ENCODE measurements around the gene LIMCH1.

Gene LIMCH1

DNA sequence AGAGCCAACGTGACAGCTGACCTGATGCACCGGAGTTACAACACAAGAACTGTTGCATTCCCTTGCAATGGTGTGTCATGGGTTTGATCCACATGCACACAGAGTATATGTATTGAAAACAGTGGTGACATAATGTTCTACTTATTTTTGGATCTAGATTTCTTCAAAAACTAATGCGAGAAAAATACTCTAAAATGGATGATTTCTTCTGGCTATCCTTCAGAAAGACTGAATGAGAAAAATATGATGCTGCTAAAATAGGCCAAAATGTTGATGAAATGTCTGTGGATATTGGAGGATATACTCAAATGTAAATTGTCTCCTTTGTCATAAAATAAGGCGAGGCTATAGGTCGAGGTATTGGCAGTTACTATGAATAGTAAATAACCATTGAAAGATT, 30.4 kb downstream of the LIMCH1 start:
- DNase-seq = no peak

DNA sequence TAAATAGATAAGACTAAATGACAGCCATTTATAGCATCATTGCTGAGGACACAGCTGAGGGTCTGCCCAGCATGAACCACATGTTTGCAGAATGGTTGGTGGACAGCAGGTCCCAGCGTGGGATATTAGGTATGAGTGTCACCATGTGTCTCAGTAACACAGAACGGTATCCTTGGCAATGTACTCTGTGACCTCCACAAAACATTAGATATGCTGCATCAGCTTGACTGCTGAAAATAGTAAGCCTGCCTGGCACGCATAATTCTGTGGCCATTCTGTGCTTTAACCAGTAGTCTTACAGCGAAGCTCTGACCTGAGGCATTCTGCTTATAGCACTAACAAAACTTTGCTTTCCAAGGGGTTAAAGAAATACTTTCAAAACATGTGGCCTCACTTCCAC, 32.0 kb downstream of the LIMCH1 start:
- no peak for DNase-seq

DNA sequence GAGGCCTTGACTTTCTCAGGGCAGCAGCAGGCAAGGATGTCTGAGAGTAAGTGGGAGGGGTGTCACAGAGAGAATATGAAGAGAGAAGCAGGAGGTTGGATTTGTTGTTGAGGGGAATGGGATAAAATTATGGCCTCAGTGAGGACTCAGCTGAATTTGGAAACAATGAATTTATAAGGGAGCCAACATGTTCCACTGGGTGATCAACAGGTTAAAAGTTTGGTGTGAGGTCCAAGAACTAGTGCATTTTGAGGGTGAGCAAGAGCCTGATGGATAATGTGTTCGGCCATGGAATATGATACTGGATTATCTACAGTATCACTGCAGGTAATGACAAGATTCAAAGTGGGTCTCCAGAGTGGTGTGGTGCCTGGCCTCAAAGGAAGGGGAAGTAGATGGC, 33.5 kb downstream of the LIMCH1 start:
- DNase-seq = no peak

DNA sequence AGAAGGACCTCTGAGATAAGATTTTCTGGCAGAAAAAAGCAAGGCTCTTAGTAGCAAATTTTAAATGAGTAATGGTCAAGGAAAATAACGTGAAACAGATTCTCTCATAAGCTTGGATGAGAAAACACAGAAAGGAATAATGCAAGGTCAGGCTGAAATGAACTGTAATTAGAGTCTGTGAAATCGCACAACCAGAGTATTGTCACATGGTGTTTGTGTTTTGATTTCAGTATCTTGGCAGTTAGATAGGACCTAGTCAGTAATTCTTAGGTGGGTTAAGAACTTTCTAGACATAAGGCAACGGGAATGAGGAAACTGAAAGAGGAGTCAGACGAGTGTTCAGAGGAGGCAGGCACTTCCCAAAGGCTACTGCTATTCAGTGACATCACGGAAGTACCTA, 34.6 kb downstream of the LIMCH1 start:
- no peak for DNase-seq

DNA sequence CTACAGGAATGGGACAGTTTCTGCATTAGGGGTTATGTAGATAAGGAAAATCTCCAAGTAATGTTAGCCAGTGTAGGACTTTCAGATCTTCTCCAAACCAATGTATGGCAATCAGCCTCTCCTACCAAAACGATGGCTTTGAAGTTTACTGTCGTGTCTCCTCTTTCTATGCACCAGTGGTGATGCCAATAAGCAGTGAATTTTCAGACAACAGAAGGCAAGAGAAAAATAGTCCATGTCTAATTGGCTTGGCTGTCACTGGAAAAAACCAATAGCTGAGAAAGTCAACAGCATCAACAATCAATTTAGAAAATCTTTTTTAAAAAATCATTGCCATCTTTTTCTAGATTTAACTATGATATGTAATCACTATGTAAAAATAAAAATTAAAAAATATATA, 35.0 kb downstream of the LIMCH1 start:
- DNase-seq = no peak

DNA sequence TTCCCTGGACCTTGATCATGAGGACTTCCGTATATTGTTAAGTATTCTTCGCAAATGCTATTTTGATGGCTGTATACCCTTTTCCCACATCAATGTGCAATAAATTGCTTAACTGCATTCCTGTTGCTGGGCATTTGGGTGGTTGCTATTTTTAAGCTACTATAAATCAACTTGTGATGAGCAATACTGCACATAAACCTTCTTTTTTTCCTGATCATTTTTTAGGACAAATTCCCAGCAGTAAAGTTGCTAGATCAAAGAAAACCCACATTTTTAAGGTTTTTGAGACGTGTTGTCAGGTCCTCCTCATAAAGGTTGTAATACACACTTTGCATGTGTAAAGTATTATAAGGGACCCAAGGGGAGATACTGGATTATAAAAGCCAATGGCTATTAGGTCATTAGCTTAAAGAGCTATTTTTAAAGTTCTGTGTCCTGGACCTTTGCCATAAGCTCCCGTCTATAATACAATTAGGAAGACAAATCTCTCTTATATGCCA, 35.6 kb downstream of the LIMCH1 start:
- DNase-seq = no peak

DNA sequence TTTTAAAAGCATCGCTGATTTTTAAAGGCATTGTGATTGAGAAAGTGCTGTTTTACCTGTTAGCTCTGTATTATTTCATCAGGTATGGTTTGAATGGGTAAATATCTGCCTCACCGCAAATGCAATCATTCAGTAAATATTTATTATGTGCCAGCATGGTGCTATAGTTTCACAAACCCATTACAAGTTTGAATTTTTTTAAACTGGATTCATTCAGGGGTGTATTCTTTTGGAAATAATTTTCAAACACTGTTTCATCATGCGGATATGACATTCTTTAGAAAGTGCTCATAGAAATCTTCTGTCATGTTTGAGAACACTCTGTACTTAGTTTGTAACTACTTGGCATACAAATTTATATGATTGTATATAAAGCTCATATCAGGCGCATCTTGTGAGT, 37.2 kb downstream of the LIMCH1 start:
- DNase-seq = no peak

DNA sequence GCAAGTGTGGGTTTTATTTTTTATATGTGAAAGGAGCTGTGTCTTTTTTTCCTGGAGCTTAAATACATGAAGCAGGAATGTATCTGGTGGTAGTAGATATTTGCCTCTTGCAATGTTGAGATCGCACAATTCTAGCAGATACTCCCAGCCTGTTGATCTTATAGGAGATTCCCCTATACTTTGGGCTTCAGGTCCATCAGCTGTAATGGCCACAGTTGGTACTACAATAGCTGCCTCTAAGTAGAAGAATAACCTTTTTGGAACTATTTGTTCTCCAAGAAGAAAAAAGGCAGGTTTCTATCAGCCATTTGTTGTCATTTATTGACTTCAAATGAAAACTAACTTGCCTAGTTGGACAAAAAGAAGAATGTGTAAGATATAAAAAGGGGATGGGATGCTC, 37.7 kb downstream of the LIMCH1 start:
- DNase-seq = no peak

DNA sequence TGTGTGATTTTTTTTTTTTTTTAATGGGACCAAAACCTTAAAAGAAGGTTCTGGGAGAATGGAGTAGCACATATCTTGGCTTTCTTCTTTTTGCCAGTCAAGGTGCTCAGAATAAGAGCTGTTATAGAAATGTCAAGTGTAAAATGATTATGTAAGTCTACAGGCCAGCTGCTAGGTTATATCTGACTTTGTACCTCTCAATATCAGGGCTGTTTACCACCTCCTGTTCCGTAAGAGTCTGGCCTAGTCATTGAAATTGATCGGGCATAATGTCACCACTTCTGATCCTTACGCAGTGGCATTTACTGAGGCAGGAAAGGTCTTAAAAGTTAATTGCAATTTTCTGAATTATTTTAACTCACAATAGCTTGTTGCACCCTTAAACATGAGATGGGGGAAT, 41.1 kb downstream of the LIMCH1 start:
- no peak for DNase-seq

DNA sequence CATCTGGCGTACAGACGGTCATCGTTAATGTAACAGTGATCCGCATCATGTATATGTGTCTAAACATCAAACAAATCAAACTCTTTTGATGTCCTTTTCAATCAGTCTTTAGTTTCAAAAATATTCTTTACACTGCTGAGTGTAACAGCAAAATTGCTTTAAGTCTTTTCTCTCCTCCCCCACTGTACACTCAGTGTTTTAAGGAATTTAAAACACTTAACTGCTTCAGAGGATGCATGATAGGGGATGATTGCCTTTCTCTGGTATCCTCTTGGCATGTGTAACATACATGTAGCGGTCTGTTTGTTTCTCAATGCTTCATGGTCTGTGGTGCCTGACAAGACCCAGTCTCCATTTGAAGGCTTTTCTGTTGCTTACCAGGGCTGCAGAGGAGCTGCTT, 41.6 kb downstream of the LIMCH1 start:
- DNase-seq = no peak

DNA sequence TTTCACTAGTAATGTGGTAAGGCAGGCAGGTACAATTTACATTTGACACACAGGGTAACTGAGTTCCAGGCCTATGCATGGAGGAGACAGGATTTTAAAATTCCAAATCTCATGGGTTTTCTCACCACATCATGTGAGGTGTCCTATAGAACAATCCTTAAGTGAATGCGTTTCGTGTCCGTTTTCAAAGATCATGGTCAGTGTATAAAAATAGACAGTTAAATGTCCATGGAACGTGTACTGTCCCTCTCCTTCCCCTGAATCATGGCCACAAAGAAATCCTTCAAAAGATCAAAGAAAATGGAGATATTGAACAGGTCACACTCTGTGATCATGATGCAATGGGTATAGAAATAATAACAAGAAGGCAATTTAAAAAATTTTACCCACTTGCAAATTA, 42.0 kb downstream of the LIMCH1 start:
- DNase-seq = no peak

DNA sequence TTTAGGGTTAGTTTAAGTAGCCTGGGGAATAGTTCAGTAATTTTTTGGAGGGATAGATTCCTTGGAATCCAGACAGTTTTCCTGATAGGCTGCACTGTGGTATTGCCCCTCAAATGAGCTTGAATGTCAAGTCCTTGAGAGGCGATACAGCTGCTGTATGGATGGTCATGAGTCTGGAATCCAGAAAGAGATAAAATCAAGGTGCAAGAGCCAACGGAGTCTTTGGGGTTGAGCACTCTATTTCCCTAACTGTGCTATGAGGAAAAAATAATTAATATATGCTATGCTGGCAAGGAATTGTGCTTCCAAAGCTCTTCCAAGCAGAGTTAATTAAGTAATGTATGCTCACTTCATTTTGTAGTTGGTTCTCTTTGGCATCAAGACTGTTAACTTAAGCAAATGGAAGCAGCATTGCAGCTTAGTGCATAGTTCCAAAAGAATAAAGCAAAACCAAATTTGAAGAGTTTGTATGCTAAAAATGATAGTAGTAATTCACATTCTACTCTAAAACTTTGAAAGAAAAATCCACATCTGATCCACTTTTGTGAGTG, 48.8 kb downstream of the LIMCH1 start:
- no peak for DNase-seq

DNA sequence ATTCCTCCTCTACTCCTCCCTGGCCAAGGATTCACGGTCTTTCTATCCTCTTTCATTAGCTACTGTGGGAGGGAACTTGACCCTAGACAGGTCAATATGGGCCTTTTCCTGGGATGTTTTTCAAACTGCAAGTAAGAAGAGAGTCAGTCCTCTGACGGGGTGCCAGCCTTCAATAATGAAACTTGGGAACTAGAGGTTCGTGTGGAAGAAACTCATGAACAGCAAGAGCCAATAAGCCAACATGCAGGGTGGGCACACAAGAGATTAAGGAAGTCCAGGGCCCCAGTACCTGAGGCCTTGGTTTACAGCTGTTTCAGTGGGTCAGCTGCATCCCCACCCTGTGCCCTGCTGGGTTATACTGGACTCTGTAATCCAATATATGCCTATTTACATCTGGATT, 49.3 kb downstream of the LIMCH1 start:
- no peak for DNase-seq

DNA sequence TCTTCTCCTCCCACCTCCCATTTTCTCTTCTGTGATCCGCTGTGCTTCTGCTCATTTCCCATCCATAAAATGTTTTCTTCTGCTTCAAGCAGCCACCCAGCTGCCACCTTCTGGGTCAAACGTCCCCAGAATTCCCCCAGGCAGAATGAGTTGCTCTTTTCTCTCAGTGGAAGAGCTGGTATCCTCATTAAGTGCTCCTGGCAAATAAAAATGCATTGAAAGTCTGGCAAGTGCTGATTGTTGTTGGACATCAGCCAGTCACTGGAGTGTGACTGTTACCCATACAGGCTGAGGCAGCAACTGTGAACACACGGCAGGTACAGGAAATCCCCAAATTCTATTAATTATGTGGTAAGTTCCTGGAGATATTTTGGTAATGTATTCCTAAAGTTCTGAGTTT, 52.6 kb downstream of the LIMCH1 start:
- no peak for DNase-seq

DNA sequence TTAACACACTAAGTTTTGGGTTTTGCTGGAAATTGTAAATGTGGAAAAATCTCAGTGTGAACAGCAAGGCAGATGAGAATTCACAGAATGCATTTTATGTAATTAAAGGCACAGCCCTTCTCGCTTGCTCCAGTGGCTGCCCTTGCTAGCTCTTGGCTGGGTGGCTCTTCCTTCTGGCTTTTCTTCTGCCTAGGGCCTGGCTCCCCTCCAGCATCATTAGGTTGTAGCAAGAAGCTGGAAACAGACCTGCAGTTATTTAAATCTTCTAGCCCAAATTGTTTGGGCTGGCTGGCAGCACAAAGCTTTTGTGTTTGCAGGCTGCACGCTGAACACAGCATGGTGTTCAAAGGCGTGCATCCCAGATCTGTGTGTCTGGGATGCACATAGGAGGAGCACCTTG, 56.5 kb downstream of the LIMCH1 start:
- no peak for DNase-seq

DNA sequence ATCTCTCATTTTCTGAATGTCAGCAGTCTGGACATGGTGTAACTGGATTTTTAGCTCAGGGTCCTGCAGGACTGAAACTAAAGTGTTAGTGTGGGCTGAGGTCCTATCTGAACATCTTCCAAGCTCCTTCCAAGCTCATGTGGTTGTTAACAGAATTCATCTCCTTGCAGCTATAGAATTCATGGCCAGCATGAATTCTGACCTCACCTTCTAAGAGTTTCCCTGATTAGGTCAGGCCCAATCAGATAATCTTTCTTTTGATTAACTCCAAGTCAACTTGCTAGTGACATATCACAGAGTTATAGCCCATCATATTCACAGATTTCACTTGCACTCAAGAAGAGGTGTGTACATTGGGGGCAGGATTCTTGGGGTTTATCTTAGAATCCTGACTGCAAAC, 59.5 kb downstream of the LIMCH1 start:
- DNase-seq = no peak

DNA sequence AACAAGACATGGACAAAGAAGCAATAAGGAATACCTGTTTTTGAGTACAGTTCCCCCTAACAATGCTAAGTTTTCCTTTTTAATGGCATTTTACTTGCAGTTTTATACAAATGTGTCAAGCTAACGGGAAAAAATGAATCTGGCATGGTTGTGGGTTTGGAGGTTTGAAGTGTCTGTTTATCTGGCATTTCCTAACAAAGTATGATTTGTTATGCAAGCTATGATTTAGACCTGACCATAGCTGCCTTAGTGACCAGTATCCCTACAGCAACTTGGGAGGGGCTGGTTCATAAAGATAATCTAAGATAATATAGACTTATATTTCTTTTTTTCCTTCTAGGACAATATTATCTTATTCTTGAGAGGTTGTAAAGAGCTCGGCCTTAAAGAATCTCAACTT, 60.6 kb downstream of the LIMCH1 start:
- DNase-seq = no peak

DNA sequence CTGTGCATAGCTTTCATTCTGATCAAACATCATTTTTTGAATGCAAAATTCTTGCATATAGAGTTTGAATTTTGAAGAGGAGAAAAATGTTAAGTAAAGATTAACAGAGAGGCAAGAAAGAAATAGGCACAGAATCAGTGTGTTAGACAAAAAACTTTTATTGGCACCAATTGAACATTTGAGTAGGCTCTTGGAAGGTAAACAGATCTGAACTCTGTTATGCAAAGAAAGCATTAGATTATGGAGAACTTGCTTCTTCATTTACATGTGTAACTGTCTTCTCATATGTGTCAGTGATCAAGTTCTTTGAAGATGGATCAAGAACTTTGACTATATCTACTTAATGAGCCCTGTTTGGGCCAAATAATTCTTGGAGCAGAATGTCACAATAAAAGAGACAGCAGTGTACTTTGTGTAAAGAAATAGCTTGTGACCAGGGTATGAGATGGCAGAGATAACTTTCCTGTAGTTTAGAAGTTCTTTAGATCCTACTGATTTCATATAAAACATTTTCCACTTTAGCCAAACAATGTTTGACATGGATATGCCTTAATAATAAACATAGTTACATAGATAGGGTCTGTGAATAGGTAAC, 61.3 kb downstream of the LIMCH1 start:
- DNase-seq = peak in 1 of 2 experiments; percentile 4

DNA sequence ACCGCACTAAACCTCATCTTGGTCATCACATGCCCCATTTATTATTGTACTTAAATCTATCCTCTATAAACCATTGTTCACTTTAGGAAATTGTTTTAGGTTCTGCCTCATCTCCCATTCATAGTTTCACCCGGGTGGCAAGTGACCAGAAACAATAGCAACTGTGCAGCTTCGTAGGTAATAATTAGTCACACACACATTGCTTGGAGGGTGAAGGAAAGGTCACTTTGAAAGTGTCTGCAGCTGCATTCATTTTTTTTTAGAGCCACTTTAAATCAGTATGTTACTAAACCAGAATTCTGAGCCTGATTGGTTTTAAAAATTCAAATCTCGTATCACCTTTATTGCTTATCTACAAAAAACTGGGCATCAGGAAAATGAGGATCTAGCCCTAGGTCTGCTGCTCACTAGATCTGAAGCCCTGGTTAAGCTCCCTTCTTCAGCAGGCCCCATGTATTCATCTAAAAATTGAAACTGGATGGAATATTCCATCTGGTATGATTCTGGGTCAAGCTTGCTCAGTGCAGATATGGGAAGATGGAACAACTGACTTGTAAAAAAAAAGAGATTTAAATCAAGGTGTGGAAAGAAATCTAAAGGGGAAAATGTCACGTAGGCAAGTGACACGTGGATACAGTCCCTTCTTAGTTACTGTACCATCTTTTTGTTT, 62.4 kb downstream of the LIMCH1 start:
- no peak for DNase-seq

DNA sequence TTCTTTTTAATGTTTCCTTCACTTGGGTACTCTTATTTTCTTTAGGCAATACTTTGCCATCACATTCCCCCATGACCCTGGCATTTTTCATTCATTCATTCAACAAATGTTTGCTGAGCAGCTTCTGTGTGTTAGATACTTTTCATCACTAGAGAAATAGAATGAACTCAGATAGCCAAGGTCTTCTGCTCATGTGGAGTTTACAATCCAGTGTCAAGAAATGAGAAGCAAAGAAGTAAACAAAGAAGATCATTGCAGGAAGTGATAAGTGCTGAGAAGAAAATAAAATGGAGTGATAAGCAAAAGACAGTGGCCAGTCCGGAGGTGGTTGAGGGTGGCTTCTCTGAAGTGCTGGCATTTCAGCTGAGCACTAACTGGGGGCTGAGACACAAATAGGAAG, 63.1 kb downstream of the LIMCH1 start:
- DNase-seq = no peak

DNA sequence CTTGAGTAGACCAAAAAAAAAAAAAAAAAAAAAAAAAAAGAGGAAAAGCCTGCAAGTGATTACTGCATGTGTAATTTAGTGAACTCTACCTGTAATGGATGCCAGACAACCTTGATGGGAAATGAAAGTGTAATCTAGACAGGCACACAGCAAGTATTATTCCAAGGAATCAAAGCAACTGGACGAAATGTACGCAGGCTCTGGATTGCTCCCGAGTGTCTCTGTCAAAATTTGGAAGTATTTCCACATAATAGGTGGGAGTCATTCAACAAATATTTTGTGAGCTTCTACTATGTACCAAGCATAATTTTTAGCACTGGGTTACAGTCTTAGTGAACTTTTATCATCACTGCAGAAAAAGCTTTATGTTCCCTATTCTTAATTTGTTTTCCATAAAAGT, 64.2 kb downstream of the LIMCH1 start:
- DNase-seq = no peak

DNA sequence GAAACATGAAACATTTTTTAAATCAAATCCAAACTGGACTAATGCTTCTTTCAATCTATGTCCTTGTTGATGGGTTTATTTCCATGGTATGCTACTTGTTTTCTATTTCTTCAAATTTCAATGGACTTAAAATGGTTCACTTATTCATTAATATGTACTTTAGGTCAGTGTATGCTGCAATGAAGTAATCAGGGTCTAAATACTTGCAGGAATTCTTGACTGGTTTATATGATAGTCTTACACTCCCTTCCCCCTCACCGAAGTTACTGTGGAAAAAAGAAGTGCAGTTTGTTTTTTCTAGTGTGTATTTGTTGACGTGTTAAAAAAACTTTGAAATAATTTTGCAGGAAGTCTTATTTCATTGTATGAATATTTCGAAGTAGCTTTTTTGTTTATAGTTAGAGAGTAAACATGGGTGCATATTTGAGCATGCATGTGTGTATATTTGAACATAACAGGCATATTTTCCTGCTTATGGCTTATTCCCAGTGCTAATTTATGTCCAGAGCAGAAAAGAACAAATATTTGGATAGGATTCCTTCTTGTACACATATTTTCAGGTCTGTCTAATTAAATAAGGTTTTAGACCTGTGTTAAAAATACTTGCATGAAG, 65.0 kb downstream of the LIMCH1 start:
- no peak for DNase-seq

DNA sequence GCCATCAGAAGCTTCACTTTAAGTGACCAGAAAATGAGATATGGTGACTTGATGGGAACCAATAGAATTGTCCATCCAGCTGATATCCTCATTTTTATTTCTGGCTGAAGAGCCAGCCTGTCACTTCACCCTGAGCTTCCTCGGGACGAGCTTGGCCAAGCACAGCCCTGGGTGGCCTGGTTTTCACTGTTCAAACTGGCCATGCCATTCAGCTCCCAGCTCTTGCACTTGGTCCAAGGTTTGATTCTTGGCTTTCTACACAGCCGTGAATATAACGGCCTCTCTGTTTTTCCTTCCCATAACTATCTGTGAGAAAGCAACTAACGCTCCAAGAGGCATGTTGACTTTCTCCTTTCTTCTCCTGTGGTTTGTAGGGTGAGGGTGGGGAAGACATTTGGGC, 71.9 kb downstream of the LIMCH1 start:
- no peak for DNase-seq

DNA sequence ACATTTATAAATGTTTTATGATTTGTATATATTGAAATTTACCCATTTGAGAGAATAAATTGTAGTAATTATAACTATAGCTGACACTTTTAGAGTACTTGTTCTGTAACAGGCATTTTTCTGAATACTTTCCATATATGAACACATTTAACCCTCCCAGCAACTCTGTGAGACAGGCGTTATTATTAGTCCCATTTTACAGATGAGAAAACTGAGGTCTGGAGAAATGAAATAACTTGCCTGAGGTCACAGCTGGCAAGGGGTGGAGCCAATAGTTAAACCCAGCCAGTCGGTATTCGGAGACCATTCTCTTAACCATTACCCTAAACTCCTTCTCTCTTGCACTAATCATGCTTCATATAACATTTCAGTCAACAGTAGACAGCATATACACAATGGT, 72.5 kb downstream of the LIMCH1 start:
- no peak for DNase-seq
